GM10248 (cell line): Measurements from ENCODE around the gene LNX1.

Source experiments
- CTCF ChIA-PET: fragments of 300-600 bp; sonication (Branson Sonifier 250); formaldehyde crosslinking; extraction: SDS; loops from one replicate; lab custom pipeline; 2021; ENCODE audit warnings: antibody characterized with exemption; lab: Yijun Ruan, JAX
- POLR2A ChIA-PET: fragments of 350-650 bp; sonication (Branson Sonifier 250); formaldehyde crosslinking; extraction: SDS; loops from one replicate; lab custom pipeline; 2020; ENCODE audit warnings: antibody characterized with exemption; lab: Yijun Ruan, JAX
- DNase-seq: peaks from one replicate; pipeline ENCODE4 v3.0.0; 2012; ENCODE audit errors: extremely low spot score
- CTCF ChIP-seq: IDR thresholded peaks from 2 replicates; pipeline ENCODE4 v1.5.1; 2012; ENCODE audit warnings: mild to moderate bottlenecking, low read depth; ENCODE audit errors: extremely low read depth, missing control alignments, control extremely low read depth

LNX1 gene

GRCh38 chr4:53596901-53597300, 5.6 kb upstream of the LNX1 start:
- CTCF ChIA-PET: no interaction called here
- no peak for TF ChIP-seq CTCF
- no peak for DNase-seq
- POLR2A ChIA-PET: no interaction called here

- CTCF ChIA-PET: interaction anchor here (1.3 kb wide), 1 partner anchor 16 kb away, joined by 3 read pairs; no protein-coding TSS in a partner anchor
- no peak for DNase-seq
- no peak for TF ChIP-seq CTCF
- POLR2A ChIA-PET: no interaction called here
Measured at GRCh38 chr4:53595834-53596233, 4.5 kb upstream of the LNX1 start.

- POLR2A ChIA-PET: no interaction called here
- no peak for TF ChIP-seq CTCF
- CTCF ChIA-PET: interaction anchor here (1.3 to 1.5 kb wide), 2 partner anchors 10 to 17 kb away, joined by 3 read pairs; no protein-coding TSS in a partner anchor
- no peak for DNase-seq
Measured at GRCh38 chr4:53595204-53595603, 3.9 kb upstream of the LNX1 start.

- TF ChIP-seq CTCF: no peak
- ChIA-PET POLR2A (no interaction called here), CTCF (interaction anchor here (0.7 to 1.2 kb wide), 2 partner anchors 11 to 640 kb away, joined by 3 read pairs; no protein-coding TSS in a partner anchor)
- DNase-seq: no peak
Measured at GRCh38 chr4:53593765-53594164, 2.5 kb upstream of the LNX1 start.

- DNase-seq: no peak
- TF ChIP-seq CTCF: no peak
- CTCF ChIA-PET: interaction anchor here (0.7 to 1.2 kb wide), 3 partner anchors 10 to 641 kb away, joined by 3 to 4 read pairs (median 3); no protein-coding TSS in a partner anchor
- POLR2A ChIA-PET: no interaction called here
Measured at GRCh38 chr4:53592686-53593501, 1.6 kb upstream of the LNX1 start.

- ChIA-PET CTCF (interaction anchor here (1.2 kb wide), 1 partner anchor 10 kb away, joined by 4 read pairs; no protein-coding TSS in a partner anchor), POLR2A (no interaction called here)
- TF ChIP-seq CTCF: no peak
- DNase-seq: no peak
Measured at GRCh38 chr4:53592122-53592521, 836 bp upstream of the LNX1 start.
